SU-DHL-6 (cell line): ENCODE results near the gene NPEPL1.

ENCODE experiments used
- H2AFZ ChIP-seq: fragments of 200-600 bp; sonication (generic); 2 replicates; pipeline ENCODE4 v1.6.1; 2014; ENCODE audit warnings: low read depth, mild to moderate bottlenecking, moderate library complexity, mixed read lengths, antibody characterized with exemption, low read length; ENCODE audit not compliant: severe bottlenecking
- H3F3A ChIP-seq: fragments of 200-600 bp; shearing (Covaris generic); 2 replicates; pipeline ENCODE4 v1.6.0; 2016; ENCODE audit warnings: antibody characterized with exemption, mild to moderate bottlenecking; ENCODE audit not compliant: insufficient read depth
- H3K27ac ChIP-seq: fragments of 200-600 bp; sonication (generic); 2 replicates; pipeline ENCODE4 v1.5.1; 2016; ENCODE audit warnings: low read depth, mild to moderate bottlenecking, low read length, moderate library complexity, mixed read lengths
- H3K27me3 ChIP-seq: fragments of 200-600 bp; sonication (generic), shearing (Covaris generic); 2 replicates; pipeline ENCODE4 v1.6.0; 2014; ENCODE audit warnings: mild to moderate bottlenecking, low read length
- H3K36me3 ChIP-seq: fragments of 200-600 bp; sonication (generic); 2 replicates; pipeline ENCODE4 v1.6.1; 2014; ENCODE audit warnings: mild to moderate bottlenecking, low read length, mixed read lengths
- H3K4me2 ChIP-seq: fragments of 300-600, 200-600 bp; shearing (Covaris generic), sonication (generic); 2 replicates; pipeline ENCODE4 v1.6.0; 2014; ENCODE audit warnings: low read length, low read depth, mild to moderate bottlenecking; ENCODE audit not compliant: poor library complexity, severe bottlenecking
- H3K4me3 ChIP-seq: fragments of 200-600 bp; sonication (generic); 2 replicates; pipeline ENCODE4 v1.5.1; 2014; ENCODE audit warnings: antibody characterized with exemption, low read length, mild to moderate bottlenecking, mixed read lengths; ENCODE audit not compliant: insufficient read depth, poor library complexity, severe bottlenecking
- H3K79me2 ChIP-seq: fragments of 200-600 bp; sonication (generic); 2 replicates; pipeline ENCODE4 v1.6.1; 2014; ENCODE audit warnings: mild to moderate bottlenecking, low read length, moderate library complexity; ENCODE audit not compliant: insufficient read depth
- H3K9ac ChIP-seq: fragments of 200-600 bp; sonication (generic); 2 replicates; pipeline ENCODE4 v1.7.0; 2014; ENCODE audit warnings: mild to moderate bottlenecking, low read length
- H3K9me2 ChIP-seq: fragments of 200-600 bp; sonication (generic); replicated peaks from 2 replicates; pipeline ENCODE4 v1.6.1; 2014; ENCODE audit warnings: low read length; ENCODE audit not compliant: insufficient read depth
- H3K9me3 ChIP-seq: fragments of 200-600 bp; sonication (generic); 2 replicates; pipeline ENCODE4 v1.6.1; 2014; ENCODE audit warnings: low read length, mixed read lengths; ENCODE audit not compliant: insufficient read depth
- H4K20me1 ChIP-seq: fragments of 200-600 bp; sonication (generic); 2 replicates; pipeline ENCODE4 v1.6.1; 2014; ENCODE audit warnings: low read depth, mild to moderate bottlenecking, antibody characterized with exemption, low read length, moderate library complexity, mixed read lengths
- CTCF ChIP-seq: fragments of 200-600 bp; sonication (generic); IDR thresholded peaks from one replicate; pipeline ENCODE4 v1.5.1; 2017; ENCODE audit warnings: antibody characterized with exemption, mild to moderate bottlenecking, low read length, moderate library complexity; ENCODE audit not compliant: insufficient read depth, poor library complexity, severe bottlenecking
- EZH2phosphoT487 ChIP-seq: fragments of 200-600 bp; sonication (generic), shearing (Covaris generic); conservative IDR thresholded peaks from 2 replicates; pipeline ENCODE4 v1.6.1; 2018; ENCODE audit warnings: mild to moderate bottlenecking, antibody characterized with exemption, low read length, moderate library complexity, mixed read lengths

Gene NPEPL1

GRCh38 chr20:58702859-58703648 lies 10.5 kb downstream of the NPEPL1 start:
- Histone ChIP-seq H3K36me3 (no peaks in the 10 kb centered on the region), H3K4me3 (no peak overlapping the region)
- TF ChIP-seq EZH2phosphoT487 (no peak), CTCF (no peak)

GRCh38 chr20:58703765-58704371 lies 11.3 kb downstream of the NPEPL1 start:
- Histone ChIP-seq H3K4me3 (no peak overlapping the region), H3F3A (no peaks in the 10 kb centered on the region), H3K27ac (no peak overlapping the region), H3K27me3 (no peaks in the 10 kb centered on the region), H4K20me1 (no peaks in the 10 kb centered on the region), H2AFZ (no peak overlapping the region), H3K79me2 (no peaks in the 10 kb centered on the region), H3K9ac (no peak overlapping the region), H3K9me3 (no peaks in the 10 kb centered on the region), H3K9me2 (no peaks in the 10 kb centered on the region), H3K36me3 (no peaks in the 10 kb centered on the region), H3K4me2 (no peak overlapping the region)
- TF ChIP-seq EZH2phosphoT487 (no peak), CTCF (no peak)

More at GRCh38 chr20:58702859-58703648, 10.5 kb downstream of the NPEPL1 start:
- H3K27ac ChIP-seq: no peak overlapping the region
- H4K20me1 ChIP-seq: no peaks in the 10 kb centered on the region
- H2AFZ ChIP-seq: no peak overlapping the region
- H3K9me3 ChIP-seq: no peaks in the 10 kb centered on the region
- H3F3A ChIP-seq: no peaks in the 10 kb centered on the region
- no peaks in the 10 kb centered on the region for H3K79me2 ChIP-seq
- no peaks in the 10 kb centered on the region for H3K9me2 ChIP-seq
- no peaks in the 10 kb centered on the region for H3K27me3 ChIP-seq
- H3K4me2 ChIP-seq: no peak overlapping the region
- H3K9ac ChIP-seq: no peak overlapping the region

GRCh38 chr20:58705208-58705926 lies 12.8 kb downstream of the NPEPL1 start:
- Histone ChIP-seq H4K20me1 (no peaks in the 10 kb centered on the region), H3K4me2 (no peak overlapping the region)
- TF ChIP-seq EZH2phosphoT487: no peak
- no peak for TF ChIP-seq CTCF

More at GRCh38 chr20:58705208-58705926, 12.8 kb downstream of the NPEPL1 start:
- Histone ChIP-seq H2AFZ (no peak overlapping the region), H3K9me2 (no peaks in the 10 kb centered on the region), H3K9me3 (no peaks in the 10 kb centered on the region), H3F3A (no peaks in the 10 kb centered on the region), H3K4me3 (no peak overlapping the region), H3K9ac (no peak overlapping the region), H3K27ac (no peak overlapping the region), H3K27me3 (no peaks in the 10 kb centered on the region), H3K79me2 (no peaks in the 10 kb centered on the region), H3K36me3 (no peaks in the 10 kb centered on the region)
